Mesodermal cell (in vitro differentiated cells): ENCODE results near the gene FARP1.
A peak's percentile ranks its signal among the peaks of the same experiment; 100 is the strongest.

Source experiments
- H3K27ac ChIP-seq: 2 replicates; pipeline ENCODE4 v1.7.0; 2013; ENCODE audit warnings: mild to moderate bottlenecking, low read depth, low read length, moderate library complexity; ENCODE audit not compliant: severe bottlenecking
- H3K36me3 ChIP-seq: 2 replicates; pipeline ENCODE4 v1.7.1; 2013; ENCODE audit warnings: mild to moderate bottlenecking, low read length, moderate library complexity; ENCODE audit not compliant: control insufficient read depth, insufficient read depth
- H3K4me1 ChIP-seq: one replicate; pipeline ENCODE4 v1.7.1; 2013; ENCODE audit warnings: mild to moderate bottlenecking, low read length; ENCODE audit not compliant: insufficient read depth, control insufficient read depth, poor library complexity, severe bottlenecking
- H3K4me3 ChIP-seq: 2 replicates; pipeline ENCODE4 v1.7.0; 2013; ENCODE audit warnings: low read length, control low read depth, mild to moderate bottlenecking; ENCODE audit not compliant: insufficient read depth, poor library complexity, severe bottlenecking; ENCODE audit errors: extremely low read depth
- H3K9me3 ChIP-seq: 2 replicates; pipeline ENCODE4 v1.7.1; 2013; ENCODE audit warnings: mild to moderate bottlenecking, low read length, moderate library complexity; ENCODE audit not compliant: control insufficient read depth
- WGBS, 2 experiments: methylation state at CpG; one replicate each; pipeline ENCODE4 v1.1.5; 2013; ENCODE audit warnings: missing lambda C conversion rate in 2 of 2; ENCODE audit not compliant: insufficient coverage in 2 of 2; 5-methylcytosine and 5-hydroxymethylcytosine counted together

The FARP1 gene

GRCh38 chr13:98485561-98485960 lies 342.7 kb downstream of the FARP1 start:
- no peak overlapping the region for H3K4me3 ChIP-seq
- H3K4me1 ChIP-seq: peaks cover 55% of the 10 kb centered on the region
- 95 to 96% methylated on average over 9 to 10 of the region's 11 CpGs for WGBS, 2 experiments
- peaks cover 8% of the 10 kb centered on the region for H3K36me3 ChIP-seq
- peak overlapping the region; percentile 99 for H3K27ac ChIP-seq
- no peaks in the 10 kb centered on the region for H3K9me3 ChIP-seq

DNA sequence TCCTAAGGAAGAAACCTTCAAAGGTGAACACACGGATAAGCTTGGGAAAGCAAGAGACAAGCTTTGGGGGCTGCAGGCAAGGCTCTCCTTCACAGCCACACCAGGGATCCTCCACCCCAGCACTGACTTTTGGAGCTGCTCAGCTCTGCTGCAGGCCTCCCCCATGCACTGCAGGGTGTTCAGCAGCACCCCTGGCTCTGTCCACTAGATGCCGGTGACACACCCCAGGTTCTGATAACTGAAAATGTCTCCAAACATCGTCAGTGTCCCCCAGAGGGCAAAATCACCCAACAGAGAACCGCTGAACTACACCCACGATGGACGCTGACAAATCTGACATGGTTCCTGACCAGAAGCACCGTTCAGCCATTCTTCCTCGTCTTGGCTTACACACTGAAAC lies 343.5 kb downstream of the FARP1 start:
- Histone ChIP-seq H3K4me1 (peaks cover 47% of the 10 kb centered on the region), H3K9me3 (no peaks in the 10 kb centered on the region), H3K36me3 (peaks cover 5% of the 10 kb centered on the region), H3K4me3 (no peak overlapping the region), H3K27ac (no peak overlapping the region)
- WGBS, 2 experiments: 95 to 97% methylated on average over 8 of the region's 8 CpGs

GRCh38 chr13:98487016-98487415 lies 344.1 kb downstream of the FARP1 start:
- no peak overlapping the region for H3K27ac ChIP-seq
- 96 to 98% methylated on average over 3 to 4 of the region's 5 CpGs for WGBS, 2 experiments
- H3K9me3 ChIP-seq: no peaks in the 10 kb centered on the region
- H3K4me1 ChIP-seq: peaks cover 47% of the 10 kb centered on the region
- no peak overlapping the region for H3K4me3 ChIP-seq
- no peaks in the 10 kb centered on the region for H3K36me3 ChIP-seq

GRCh38 chr13:98487522-98487921 lies 344.6 kb downstream of the FARP1 start:
- Histone ChIP-seq H3K9me3 (no peaks in the 10 kb centered on the region), H3K4me1 (peaks cover 45% of the 10 kb centered on the region), H3K4me3 (no peak overlapping the region), H3K27ac (no peak overlapping the region), H3K36me3 (no peaks in the 10 kb centered on the region)
- WGBS, 2 experiments: 89 to 100% methylated on average over 4 to 5 of the region's 5 CpGs

DNA sequence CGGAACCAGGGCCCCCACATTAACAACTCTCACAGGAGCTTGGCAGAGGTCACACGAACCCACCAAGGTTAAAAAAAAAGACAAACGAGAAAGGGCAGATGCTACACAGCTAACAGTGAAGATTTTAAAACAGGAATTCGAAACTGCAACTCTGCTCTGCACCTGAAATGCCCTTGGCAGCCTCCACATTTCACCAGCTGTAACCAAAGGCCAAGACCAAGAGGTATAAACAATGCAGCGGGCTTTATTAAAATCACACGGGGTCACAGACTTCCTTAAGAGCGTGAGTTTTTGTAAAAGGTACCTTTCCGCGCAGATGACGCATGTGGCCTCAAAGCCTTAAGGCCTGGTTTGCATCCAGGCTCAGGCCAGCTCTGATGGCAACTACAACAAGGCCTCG lies 345.8 kb downstream of the FARP1 start:
- no peaks in the 10 kb centered on the region for H3K36me3 ChIP-seq
- no peaks in the 10 kb centered on the region for H3K9me3 ChIP-seq
- WGBS, 2 experiments: 92 to 95% methylated on average over 10 to 11 of the region's 11 CpGs
- H3K4me1 ChIP-seq: peaks cover 35% of the 10 kb centered on the region
- H3K27ac ChIP-seq: no peak overlapping the region
- H3K4me3 ChIP-seq: no peak overlapping the region

- WGBS, 2 experiments: 93 to 99% methylated on average over 7 of the region's 8 CpGs
Measured at GRCh38 chr13:98489446-98490194, 346.7 kb downstream of the FARP1 start.

DNA sequence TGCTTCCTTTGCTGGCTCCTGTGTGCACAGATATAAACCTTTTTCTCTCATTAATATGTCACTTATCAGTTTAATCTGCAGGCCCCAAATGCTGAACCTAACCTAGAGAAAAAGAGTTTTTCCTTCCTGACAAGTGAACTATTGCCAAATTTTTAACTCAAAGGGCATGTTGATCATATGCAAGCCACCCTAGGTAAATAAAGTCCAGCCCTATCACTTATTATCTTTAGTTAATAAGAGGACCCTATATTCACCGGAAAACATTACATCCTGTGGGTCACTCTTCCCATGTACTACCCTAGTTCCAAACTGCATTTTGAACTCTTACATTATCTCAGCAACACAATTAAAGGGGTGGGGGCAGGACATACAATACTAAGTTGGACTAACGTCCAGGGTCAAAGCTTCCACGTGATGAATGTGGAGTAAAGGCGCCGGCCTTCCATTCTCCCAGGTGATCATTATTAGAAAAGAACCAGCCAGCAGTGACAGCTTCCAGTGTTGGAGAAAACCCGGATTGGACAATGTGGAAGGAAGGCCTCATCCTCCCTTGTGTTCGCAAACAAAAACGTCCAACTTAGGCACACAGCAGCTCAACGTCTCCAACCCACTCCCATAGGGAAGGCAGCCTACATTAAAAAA lies 347.4 kb downstream of the FARP1 start:
- Histone ChIP-seq H3K4me1 (peaks cover 20% of the 10 kb centered on the region), H3K9me3 (no peaks in the 10 kb centered on the region), H3K4me3 (no peak overlapping the region), H3K36me3 (no peaks in the 10 kb centered on the region), H3K27ac (no peak overlapping the region)
- WGBS, 2 experiments: 82 to 98% methylated on average over 4 to 5 of the region's 9 CpGs

More at GRCh38 chr13:98489446-98490194, 346.7 kb downstream of the FARP1 start:
- no peak overlapping the region for H3K27ac ChIP-seq
- H3K9me3 ChIP-seq: no peaks in the 10 kb centered on the region
- no peaks in the 10 kb centered on the region for H3K36me3 ChIP-seq
- H3K4me1 ChIP-seq: peaks cover 26% of the 10 kb centered on the region
- H3K4me3 ChIP-seq: no peak overlapping the region

GRCh38 chr13:98490866-98491265 lies 348.0 kb downstream of the FARP1 start:
- Histone ChIP-seq H3K36me3 (no peaks in the 10 kb centered on the region), H3K9me3 (no peaks in the 10 kb centered on the region), H3K4me1 (peaks cover 14% of the 10 kb centered on the region), H3K4me3 (no peak overlapping the region), H3K27ac (no peak overlapping the region)
- WGBS, 2 experiments: 86 to 90% methylated on average over 4 to 7 of the region's 8 CpGs

GRCh38 chr13:98492335-98493041 lies 349.6 kb downstream of the FARP1 start:
- no peaks in the 10 kb centered on the region for H3K9me3 ChIP-seq
- no peak overlapping the region for H3K4me3 ChIP-seq
- H3K27ac ChIP-seq: no peak overlapping the region
- H3K36me3 ChIP-seq: peaks cover under 1% of the 10 kb centered on the region
- 53 to 81% methylated on average over 3 to 4 of the region's 6 CpGs for WGBS, 2 experiments
- H3K4me1 ChIP-seq: peaks cover 6% of the 10 kb centered on the region

GRCh38 chr13:98493042-98493712 lies 350.3 kb downstream of the FARP1 start:
- Histone ChIP-seq H3K4me1 (peaks cover 6% of the 10 kb centered on the region), H3K27ac (no peak overlapping the region)

More at GRCh38 chr13:98493042-98493712, 350.3 kb downstream of the FARP1 start:
- WGBS, 2 experiments: 78 to 100% methylated on average over 1 to 2 of the region's 6 CpGs
- H3K36me3 ChIP-seq: peaks cover 3% of the 10 kb centered on the region
- no peaks in the 10 kb centered on the region for H3K9me3 ChIP-seq
- no peak overlapping the region for H3K4me3 ChIP-seq
